ENCODE data around the gene PLEKHM3.

PLEKHM3 gene

GRCh38 chr2:208033701-208034502 is 8.6 kb upstream of the PLEKHM3 start:
- Histone ChIP-seq H3K9me3 (ENCODE audit: insufficient read depth, low read depth, low read length) (no peaks in the 10 kb centered on the region), H3K4me2 (ENCODE audit: low read depth, low read length, poor library complexity, severe bottlenecking) (no peak overlapping the region), H2AFZ (ENCODE audit: low read length) (no peak overlapping the region), H3K4me1 (ENCODE audit: insufficient read depth, low read length, poor library complexity, severe bottlenecking) (no peaks in the 10 kb centered on the region), H3K9ac (ENCODE audit: low read depth, low read length, poor library complexity, severe bottlenecking) (no peak overlapping the region), H3K36me3 (ENCODE audit: insufficient read depth, low read length) (no peaks in the 10 kb centered on the region), H3K27me3 (ENCODE audit: insufficient read depth, low read length, poor library complexity, severe bottlenecking) (no peaks in the 10 kb centered on the region), H3K79me2 (ENCODE audit: insufficient read depth, low read length) (no peaks in the 10 kb centered on the region), H3F3A (ENCODE audit: low read depth) (no peaks in the 10 kb centered on the region), H3K9me2 (replicated peaks; ENCODE audit: low read depth, low read length) (no peaks in the 10 kb centered on the region), H3K4me3 (ENCODE audit: low read length, poor library complexity, severe bottlenecking) (no peak overlapping the region), H4K20me1 (ENCODE audit: insufficient read depth, low read length, poor library complexity, severe bottlenecking) (no peaks in the 10 kb centered on the region)
- TF ChIP-seq CTCF (conservative IDR thresholded peaks at IDR 0.05; ENCODE audit: low read length): peak; percentile 81
- TF ChIP-seq EZH2phosphoT487 (IDR thresholded peaks at IDR 0.05; ENCODE audit: borderline replicate concordance): no peak

GRCh38 chr2:208031608-208032019 is 6.3 kb upstream of the PLEKHM3 start:
- H3K9me3 ChIP-seq (ENCODE audit: insufficient read depth, low read depth, low read length): no peaks in the 10 kb centered on the region
- H4K20me1 ChIP-seq (ENCODE audit: insufficient read depth, low read length, poor library complexity, severe bottlenecking): no peaks in the 10 kb centered on the region
- no peak overlapping the region; the same call in 1 of the 2 replicates for H2AFZ ChIP-seq (ENCODE audit: low read length)
- no peak overlapping the region for H3K9ac ChIP-seq (ENCODE audit: low read depth, low read length, poor library complexity, severe bottlenecking)
- H3K36me3 ChIP-seq (ENCODE audit: insufficient read depth, low read length): no peaks in the 10 kb centered on the region
- TF ChIP-seq EZH2phosphoT487 (IDR thresholded peaks at IDR 0.05; ENCODE audit: borderline replicate concordance): no peak
- TF ChIP-seq CTCF (conservative IDR thresholded peaks at IDR 0.05; ENCODE audit: low read length): no peak
- H3F3A ChIP-seq (ENCODE audit: low read depth): no peaks in the 10 kb centered on the region
- no peak overlapping the region for H3K4me2 ChIP-seq (ENCODE audit: low read depth, low read length, poor library complexity, severe bottlenecking)
- no peaks in the 10 kb centered on the region for H3K4me1 ChIP-seq (ENCODE audit: insufficient read depth, low read length, poor library complexity, severe bottlenecking)
- no peaks in the 10 kb centered on the region for H3K79me2 ChIP-seq (ENCODE audit: insufficient read depth, low read length)
- H3K27me3 ChIP-seq (ENCODE audit: insufficient read depth, low read length, poor library complexity, severe bottlenecking): no peaks in the 10 kb centered on the region
- H3K9me2 ChIP-seq (replicated peaks; ENCODE audit: low read depth, low read length): no peaks in the 10 kb centered on the region
- no peak overlapping the region for H3K4me3 ChIP-seq (ENCODE audit: low read length, poor library complexity, severe bottlenecking)

- peak overlapping the region; percentile 80 for H3K9ac ChIP-seq (ENCODE audit: low read depth, low read length, poor library complexity, severe bottlenecking)
- no peaks in the 10 kb centered on the region for H4K20me1 ChIP-seq (ENCODE audit: insufficient read depth, low read length, poor library complexity, severe bottlenecking)
- H3K36me3 ChIP-seq (ENCODE audit: insufficient read depth, low read length): no peaks in the 10 kb centered on the region
- peak overlapping the region; percentile 99 for H2AFZ ChIP-seq (ENCODE audit: low read length)
- no peak for TF ChIP-seq EZH2phosphoT487 (IDR thresholded peaks at IDR 0.05; ENCODE audit: borderline replicate concordance)
- no peak for TF ChIP-seq CTCF (conservative IDR thresholded peaks at IDR 0.05; ENCODE audit: low read length)
- no peaks in the 10 kb centered on the region for H3F3A ChIP-seq (ENCODE audit: low read depth)
- peak overlapping the region; percentile 86 for H3K4me2 ChIP-seq (ENCODE audit: low read depth, low read length, poor library complexity, severe bottlenecking)
- H3K79me2 ChIP-seq (ENCODE audit: insufficient read depth, low read length): peaks cover 13% of the 10 kb centered on the region
- H3K9me3 ChIP-seq (ENCODE audit: insufficient read depth, low read depth, low read length): no peaks in the 10 kb centered on the region
- no peaks in the 10 kb centered on the region for H3K9me2 ChIP-seq (replicated peaks; ENCODE audit: low read depth, low read length)
- H3K27me3 ChIP-seq (ENCODE audit: insufficient read depth, low read length, poor library complexity, severe bottlenecking): no peaks in the 10 kb centered on the region
- peaks cover 28% of the 10 kb centered on the region for H3K4me1 ChIP-seq (ENCODE audit: insufficient read depth, low read length, poor library complexity, severe bottlenecking)
- H3K4me3 ChIP-seq (ENCODE audit: low read length, poor library complexity, severe bottlenecking): peak overlapping the region; percentile 96
Measured at GRCh38 chr2:208025814-208026184, 472 bp upstream of the PLEKHM3 start.
